Skin epidermis (tissue), 12 donors: ENCODE measurements around the gene DCXR.

Source experiments
- H3K27ac ChIP-seq, 21 experiments: fragments of 200-600 bp; sonication (generic) in 11 of 21; one replicate each; pipeline ENCODE4 v1.5.0; 2020; ENCODE audit warnings: mild to moderate bottlenecking in 3 of 21, inconsistent platforms in 2 of 21, moderate library complexity in 2 of 21
- H3K4me3 ChIP-seq, 7 experiments: fragments of 200-600 bp; sonication (generic) in 2 of 7; one replicate each; pipeline ENCODE4 v1.5.0; 2020; ENCODE audit warnings: inconsistent platforms in 2 of 7, mild to moderate bottlenecking in 2 of 7, moderate library complexity in 1 of 7

Gene DCXR

GRCh38 chr17:81992306-81993102 is 45.0 kb downstream of the DCXR start:
- Histone ChIP-seq H3K27ac (peak overlapping the region in 8 of 21 experiments; percentile 31 to 65 (median 40)), H3K4me3 (peak overlapping the region in 1 of 7 experiments; percentile 16)

GRCh38 chr17:81991684-81992305 is 45.7 kb downstream of the DCXR start:
- Histone ChIP-seq H3K4me3 (peak overlapping the region in 1 of 7 experiments; percentile 16), H3K27ac (peak overlapping the region in 8 of 21 experiments; percentile 37 to 65 (median 42))

- Histone ChIP-seq H3K4me3 (no peak overlapping the region), H3K27ac (peak overlapping the region in 6 of 21 experiments; percentile 37 to 61 (median 42))
Measured at GRCh38 chr17:81990836-81991683, 46.4 kb downstream of the DCXR start.

GRCh38 chr17:81987161-81987770 is 50.2 kb downstream of the DCXR start:
- Histone ChIP-seq H3K4me3 (no peak overlapping the region), H3K27ac (no peak overlapping the region)

- Histone ChIP-seq H3K27ac (no peak overlapping the region), H3K4me3 (no peak overlapping the region)
Measured at GRCh38 chr17:81986606-81987005, 50.9 kb downstream of the DCXR start.
